A549 (cell line): Measurements from ENCODE around the gene TMEM259. TPM values are rescaled to one million over a fixed set of nuclear protein-coding genes. Genes with fewer than 3 reads are reported as not detected.
A peak's percentile ranks its signal among the peaks of the same experiment; 100 is the strongest.

Source experiments
- ATAC-seq, 2 experiments: fragments of 200-7000 bp in 1 of 2; fragments of >200 bp in 1 of 2; cut with Nextera tagmentation in 1 of 2; cut with Tn5 transposase in 1 of 2; 3 replicates each; pipeline versions ENCODE4 v1.8.0 to v1.9.1; 2018 to 2020; ENCODE audit warnings: mild to moderate bottlenecking in 1 of 2, moderate library complexity in 1 of 2
- CTCF ChIA-PET: fragments of 300-600 bp; sonication (Branson Sonifier 250); formaldehyde crosslinking; extraction: SDS; loops from one replicate; lab custom pipeline; 2021; ENCODE audit warnings: antibody characterized with exemption, inconsistent platforms; lab: Yijun Ruan, JAX
- POLR2A ChIA-PET: fragments of 350-600 bp; formaldehyde crosslinking; extraction: SDS; loops from one replicate; lab custom pipeline; 2021; ENCODE audit warnings: antibody characterized with exemption, inconsistent platforms; lab: Yijun Ruan, JAX
- DNase-seq, 2 experiments: peaks; one replicate each; pipeline versions ENCODE4 v3.0.0 to v3.0.0-alpha.2; 2011 to 2016; ENCODE audit warnings: low read depth in 1 of 2, low spot score in 1 of 2
- FAIRE-seq: peaks from 2 replicates; lab custom pipeline; 2011; peaks lifted over from hg19 to GRCh38; lab: Jason Lieb, UNC
- H3K27ac ChIP-seq, 2 experiments: fragments of >200 bp; sonication (Bioruptor Twin); formaldehyde crosslinking; 3 replicates each; pipeline ENCODE4 v1.5.1; 2016 to 2017
- H3K4me1 ChIP-seq: fragments of >200 bp; sonication (Bioruptor Twin); formaldehyde crosslinking; 3 replicates; pipeline ENCODE4 v1.6.1; 2016
- H3K4me2 ChIP-seq: fragments of >200 bp; sonication (Bioruptor Twin); formaldehyde crosslinking; 3 replicates; pipeline ENCODE4 v1.6.1; 2016
- H3K4me3 ChIP-seq: fragments of >200 bp; sonication (Bioruptor Twin); formaldehyde crosslinking; 3 replicates; pipeline ENCODE4 v1.5.1; 2016
- H3K9me3 ChIP-seq: fragments of >200 bp; sonication (Bioruptor Twin); formaldehyde crosslinking; 3 replicates; pipeline ENCODE4 v1.6.1; 2016
- ATOH8 ChIP-seq: fragments of 250-450 bp; sonication (Bioruptor Pico); IDR thresholded peaks from 2 replicates; pipeline ENCODE4 v1.5.0; 2020; ENCODE audit warnings: low read depth, mild to moderate bottlenecking, moderate library complexity
- CBX8 ChIP-seq: fragments of 200-600 bp; sonication (generic); IDR thresholded peaks from 2 replicates; pipeline ENCODE4 v1.6.1; 2016
- CEBPB ChIP-seq, 2 experiments: fragments of >200 bp in 1 of 2; sonication (Bioruptor Twin) in 1 of 2; formaldehyde crosslinking in 1 of 2; IDR thresholded peaks; 2 replicates each; pipeline ENCODE4 v1.6.1; 2012 to 2016
- CTCF ChIP-seq: fragments of >200 bp; sonication (Bioruptor Twin); formaldehyde crosslinking; IDR thresholded peaks from 3 replicates; pipeline ENCODE4 v1.5.1; 2016
- E2F6 ChIP-seq: IDR thresholded peaks from 2 replicates; pipeline ENCODE4 v1.6.1; 2012; ENCODE audit warnings: low read depth, borderline replicate concordance
- ELK1 ChIP-seq: fragments of 150-350 bp; IDR thresholded peaks from 2 replicates; pipeline ENCODE4 v1.6.1; 2014; ENCODE audit warnings: low read depth, mild to moderate bottlenecking, low read length
- FOSL2 ChIP-seq, 2 experiments: fragments of 450-650 bp in 1 of 2; fragments of >200 bp in 1 of 2; sonication (Bioruptor Twin) in 1 of 2; formaldehyde crosslinking; IDR thresholded peaks; 2 replicates each; pipeline versions ENCODE4 v1.5.0 to v1.6.1; 2016 to 2020; ENCODE audit warnings: mild to moderate bottlenecking in 1 of 2, moderate library complexity in 1 of 2
- HDAC2 ChIP-seq: fragments of 200-600 bp; sonication (generic); IDR thresholded peaks from 2 replicates; pipeline ENCODE4 v1.6.1; 2016
- HOXA7 ChIP-seq: fragments of 250-450 bp; sonication (Bioruptor Pico); IDR thresholded peaks from 2 replicates; pipeline ENCODE4 v1.5.0; 2020; ENCODE audit warnings: mild to moderate bottlenecking, moderate library complexity
- HOXB5 ChIP-seq: fragments of 250-450 bp; sonication (Bioruptor Pico); IDR thresholded peaks from 2 replicates; pipeline ENCODE4 v1.5.0; 2020; ENCODE audit warnings: mild to moderate bottlenecking, moderate library complexity
- MAX ChIP-seq: IDR thresholded peaks from 2 replicates; pipeline ENCODE4 v1.6.1; 2012
- MYC ChIP-seq: IDR thresholded peaks from 2 replicates; pipeline ENCODE4 v1.6.1; 2012; ENCODE audit warnings: mild to moderate bottlenecking, inconsistent platforms, low read length, improper control_type of control experiment, borderline replicate concordance
- NR3C1 ChIP-seq: fragments of >200 bp; sonication (Bioruptor Twin); formaldehyde crosslinking; IDR thresholded peaks from 3 replicates; pipeline ENCODE4 v1.6.1; 2017
- POLR2AphosphoS2 ChIP-seq: conservative IDR thresholded peaks from 2 replicates; pipeline ENCODE4 v1.6.1; 2012; ENCODE audit warnings: low read length, improper control_type of control experiment, inconsistent platforms
- RAD21 ChIP-seq, 2 experiments: fragments of >200 bp in 1 of 2; sonication (Bioruptor Twin) in 1 of 2; formaldehyde crosslinking in 1 of 2; IDR thresholded peaks in 1 of 2; conservative IDR thresholded peaks in 1 of 2; 2 replicates in 1 of 2; 3 replicates in 1 of 2; pipeline ENCODE4 v1.6.1; 2012 to 2018; ENCODE audit warnings: inconsistent platforms in 1 of 2
- REST ChIP-seq: fragments of 200-600 bp; sonication (generic); IDR thresholded peaks from 2 replicates; pipeline ENCODE4 v1.6.1; 2016; ENCODE audit warnings: antibody characterized with exemption, mild to moderate bottlenecking, moderate library complexity
- RNF2 ChIP-seq: fragments of 200-600 bp; sonication (generic); IDR thresholded peaks from 2 replicates; pipeline ENCODE4 v1.6.1; 2016; ENCODE audit warnings: low read depth, mild to moderate bottlenecking, antibody characterized with exemption, moderate library complexity, borderline replicate concordance
- SMC3 ChIP-seq: fragments of >200 bp; sonication (Bioruptor Twin); formaldehyde crosslinking; IDR thresholded peaks from 3 replicates; pipeline ENCODE4 v1.6.1; 2018; ENCODE audit warnings: inconsistent platforms
- SREBF2 ChIP-seq: fragments of 450-650 bp; IDR thresholded peaks from 2 replicates; pipeline ENCODE4 v1.6.1; 2014; ENCODE audit warnings: mild to moderate bottlenecking, moderate library complexity
- ZNF302 ChIP-seq: fragments of 250-450 bp; sonication (Bioruptor Pico); IDR thresholded peaks from 2 replicates; pipeline ENCODE4 v1.9.0; 2021; ENCODE audit warnings: inconsistent platforms, mild to moderate bottlenecking, moderate library complexity
- ZSCAN20 ChIP-seq: fragments of 250-450 bp; sonication (Bioruptor Pico); IDR thresholded peaks from 2 replicates; pipeline ENCODE4 v1.8.0; 2022; ENCODE audit warnings: mild to moderate bottlenecking, moderate library complexity
- WGBS: methylation state at CpG from one replicate; pipeline ENCODE4 v1.1.6; 2017; ENCODE audit errors: missing lambda C conversion rate; 5-methylcytosine and 5-hydroxymethylcytosine counted together
- polyA plus RNA-seq, 4 experiments: library from polyadenylated mRNA; depleted of rRNA in 3 of 4; stranded (reverse); fragments of >200 nt; fragmentation: RNase III in 1 of 4; extraction: RNeasy Plus Mini Kit Qiagen cat#74134 plus additional on column Dnase treatment in 1 of 4; gene quantifications; 2 replicates in 3 of 4; 3 replicates in 1 of 4; pipeline ENCODE4 v1.2.3, GENCODE V29; 2011 to 2017

TMEM259 gene
- polyA plus RNA-seq, 2 of the 4 experiments (the other 2 are of a cell fraction) = 45.6 to 78.3 TPM

- TF ChIP-seq ZSCAN20 (no peak), FOSL2 (IDR thresholded peaks at IDR 0.05) (no peak), FOSL2 (CRISPR knock-in tag; IDR thresholded peaks at IDR 0.05) (0 out of 2 replicates have a peak, but pooled peaks have one; percentile 3), CEBPB (IDR thresholded peaks at IDR 0.05) (no peak), NR3C1 (no peak), HOXA7 (no peak), REST (no peak), CBX8 (no peak), POLR2AphosphoS2 (no peak)
- TF ChIP-seq, all 56 proteins: peak for 1
- H3K4me3 ChIP-seq = no peak overlapping the region
- DNase-seq (no peak), FAIRE-seq (no peak), ATAC-seq (peak; percentile 14 to 34; a peak in 4 of 6 replicates)
- H3K27ac ChIP-seq = peak overlapping the region; percentile 53 to 75; a peak in 3 of 6 replicates
- 57% methylated on average over 6 of the region's 17 CpGs for WGBS
- peaks cover 33% of the 10 kb centered on the region for H3K4me1 ChIP-seq
- H3K4me2 ChIP-seq = peak overlapping the region; percentile 93
- ChIA-PET POLR2A (interaction anchor here (1.9 kb wide), 1 partner anchor 9 kb away, joined by 8 read pairs; no protein-coding TSS in a partner anchor), CTCF (interaction anchor here (0.9 to 2.7 kb wide), 10 partner anchors 8 to 179 kb away, joined by 3 to 18 read pairs (median 4); no protein-coding TSS in a partner anchor)
- H3K9me3 ChIP-seq = no peaks in the 10 kb centered on the region
These were observed 44.7 kb upstream of the TMEM259 start for GRCh38 chr19:1065606-1066109.

GRCh38 chr19:1064661-1065605, 44.0 kb upstream of the TMEM259 start:
- 39% methylated on average over 8 of the region's 60 CpGs for WGBS
- no peaks in the 10 kb centered on the region for H3K9me3 ChIP-seq
- TF ChIP-seq MAX = peak; percentile 95
- peak; percentile 47; the same call in 1 of the 2 replicates for TF ChIP-seq MYC
- TF ChIP-seq SMC3 = peak; percentile 23; the same call in 1 of the 3 replicates
- TF ChIP-seq RNF2 = peak; percentile 77; the same call in 1 of the 2 replicates
- no peak for TF ChIP-seq ZNF302
- TF ChIP-seq ATOH8 (CRISPR knock-in tag) = peak; percentile 36; the same call in 1 of the 2 replicates
- TF ChIP-seq CTCF = peak; percentile 49
- TF ChIP-seq E2F6 = peak; percentile 89
- peak; percentile 32 to 41; a peak in 3 of 5 replicates for TF ChIP-seq RAD21 (conservative IDR thresholded peaks at IDR 0.05 in 1 of 2, IDR thresholded peaks at IDR 0.05 in 1 of 2)
- TF ChIP-seq SREBF2 = no peak
- 0 out of 2 replicates have a peak, but pooled peaks have one; percentile 22 for TF ChIP-seq HOXB5 (CRISPR knock-in tag)
- TF ChIP-seq ELK1 = no peak
- TF ChIP-seq HDAC2 = peak; percentile 99
- DNase-seq = peak; percentile 44 to 77
- H3K4me3 ChIP-seq = no peak overlapping the region
- ATAC-seq = peak; percentile 71 to 87
- H3K27ac ChIP-seq = peak overlapping the region; percentile 53 to 75; a peak in 5 of 6 replicates
- POLR2A ChIA-PET = interaction anchor here (0.5 to 1.9 kb wide), 3 partner anchors 9 to 21 kb away, joined by 3 to 8 read pairs (median 3); no protein-coding TSS in a partner anchor
- peaks cover 33% of the 10 kb centered on the region for H3K4me1 ChIP-seq
- H3K4me2 ChIP-seq = peak overlapping the region; percentile 93
- CTCF ChIA-PET = interaction anchor here (0.6 to 2.7 kb wide), 18 partner anchors 8 to 153 kb away, joined by 3 to 18 read pairs (median 4); no protein-coding TSS in a partner anchor
- no peak for FAIRE-seq
